ENCODE measurements around the gene CUX1. TPM values are rescaled to one million over a fixed set of nuclear protein-coding genes. Genes with fewer than 3 reads are reported as not detected.
"Not testable (repeated sequence)": the region's sequence is repeated elsewhere in the genome, so short reads cannot be mapped to it uniquely, and the experiment has no call there.

CUX1 gene
- total RNA-seq, 1 donor from 2014 or later: 118 TPM

DNA sequence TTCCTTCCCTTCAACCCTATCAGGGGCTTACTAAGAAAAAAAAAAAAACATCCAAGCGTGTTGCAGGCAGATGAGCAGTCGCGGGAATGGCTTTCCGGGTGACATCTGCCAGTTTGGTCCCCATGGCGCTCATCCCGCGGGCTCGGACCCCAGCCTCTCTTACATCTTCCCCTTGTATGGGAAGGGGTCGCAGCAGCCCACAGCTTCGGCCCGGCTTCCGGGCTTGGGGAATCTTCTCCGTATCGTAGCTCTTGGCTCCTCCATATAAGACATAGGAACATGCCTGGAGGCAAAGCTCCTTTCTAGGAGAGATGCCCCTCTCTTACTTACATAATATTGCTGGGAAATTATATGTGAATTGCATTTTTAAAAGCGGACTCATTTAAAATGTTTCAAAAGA, 99.5 kb downstream of the CUX1 start:
- Mint-ChIP-seq H3K4me3 (ENCODE audit: unreplicated experiment) (no peak overlapping the region), H3K4me1 (ENCODE audit: low read depth) (peaks cover 17% of the 10 kb centered on the region), H3K9me3 (ENCODE audit: low read depth) (no peaks in the 10 kb centered on the region), H3K36me3 (ENCODE audit: low read depth) (peaks cover 11% of the 10 kb centered on the region), H3K27ac (ENCODE audit: unreplicated experiment) (no peak overlapping the region), H3K27me3 (ENCODE audit: low read depth) (no peaks in the 10 kb centered on the region)
- TF ChIP-seq, protein P1, sequence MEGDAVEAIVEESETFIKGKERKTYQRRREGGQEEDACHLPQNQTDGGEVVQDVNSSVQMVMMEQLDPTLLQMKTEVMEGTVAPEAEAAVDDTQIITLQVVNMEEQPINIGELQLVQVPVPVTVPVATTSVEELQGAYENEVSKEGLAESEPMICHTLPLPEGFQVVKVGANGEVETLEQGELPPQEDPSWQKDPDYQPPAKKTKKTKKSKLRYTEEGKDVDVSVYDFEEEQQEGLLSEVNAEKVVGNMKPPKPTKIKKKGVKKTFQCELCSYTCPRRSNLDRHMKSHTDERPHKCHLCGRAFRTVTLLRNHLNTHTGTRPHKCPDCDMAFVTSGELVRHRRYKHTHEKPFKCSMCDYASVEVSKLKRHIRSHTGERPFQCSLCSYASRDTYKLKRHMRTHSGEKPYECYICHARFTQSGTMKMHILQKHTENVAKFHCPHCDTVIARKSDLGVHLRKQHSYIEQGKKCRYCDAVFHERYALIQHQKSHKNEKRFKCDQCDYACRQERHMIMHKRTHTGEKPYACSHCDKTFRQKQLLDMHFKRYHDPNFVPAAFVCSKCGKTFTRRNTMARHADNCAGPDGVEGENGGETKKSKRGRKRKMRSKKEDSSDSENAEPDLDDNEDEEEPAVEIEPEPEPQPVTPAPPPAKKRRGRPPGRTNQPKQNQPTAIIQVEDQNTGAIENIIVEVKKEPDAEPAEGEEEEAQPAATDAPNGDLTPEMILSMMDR (IDR thresholded peaks at IDR 0.05): no peak
- DNase-seq (ENCODE audit: low spot score): peak; percentile 81

DNA sequence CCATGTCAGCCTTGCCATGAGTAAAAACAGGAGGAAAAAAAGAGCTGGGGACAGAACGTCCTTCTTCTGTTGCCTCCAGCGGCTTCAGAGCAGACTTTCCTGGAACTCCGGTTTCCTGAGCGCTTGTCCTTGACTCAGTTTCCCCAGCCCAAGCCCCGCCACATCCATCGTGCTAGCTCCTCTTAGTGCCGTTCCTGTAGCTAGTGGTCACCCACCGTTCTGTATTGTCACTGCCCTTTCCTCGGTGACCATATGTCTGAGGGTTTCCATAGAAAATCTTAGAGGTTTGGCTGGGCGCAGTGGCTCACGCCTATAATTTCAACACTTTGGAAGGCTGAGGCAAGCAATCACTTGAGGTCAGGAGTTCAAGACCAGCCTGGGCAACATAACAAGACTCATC, 100.1 kb downstream of the CUX1 start:
- Mint-ChIP-seq H3K4me1 (ENCODE audit: low read depth) (peaks cover 18% of the 10 kb centered on the region), H3K27me3 (ENCODE audit: low read depth) (no peaks in the 10 kb centered on the region), H3K4me3 (ENCODE audit: unreplicated experiment) (no peak overlapping the region), H3K27ac (ENCODE audit: unreplicated experiment) (no peak overlapping the region), H3K9me3 (ENCODE audit: low read depth) (no peaks in the 10 kb centered on the region), H3K36me3 (ENCODE audit: low read depth) (peaks cover 12% of the 10 kb centered on the region)
- peak; percentile 25 for DNase-seq (ENCODE audit: low spot score)
- TF ChIP-seq, protein P1 (IDR thresholded peaks at IDR 0.05): no peak

DNA sequence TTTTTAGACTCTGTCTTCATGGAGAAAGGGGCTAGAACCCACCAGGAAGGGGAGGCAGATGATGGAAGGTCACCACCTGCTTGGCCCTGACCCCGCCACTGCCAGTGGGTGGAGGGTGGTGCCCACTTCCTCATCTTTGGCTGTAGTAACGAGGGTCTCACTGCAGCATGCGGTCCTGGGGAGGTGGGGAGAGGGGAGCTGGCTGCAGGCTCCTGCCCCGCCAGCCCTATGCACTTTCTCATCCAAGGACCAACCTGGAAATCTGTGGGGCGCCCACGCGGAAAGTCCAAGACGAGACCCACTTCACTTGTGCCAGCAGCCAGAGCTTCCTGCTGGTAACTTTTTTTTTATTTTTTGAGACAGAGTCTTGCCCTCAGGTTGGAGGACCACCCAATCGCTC, 101.0 kb downstream of the CUX1 start:
- DNase-seq (ENCODE audit: low spot score): peak; percentile 68
- Mint-ChIP-seq H3K27ac (ENCODE audit: unreplicated experiment) (no peak overlapping the region), H3K27me3 (ENCODE audit: low read depth) (no peaks in the 10 kb centered on the region), H3K4me3 (ENCODE audit: unreplicated experiment) (no peak overlapping the region), H3K9me3 (ENCODE audit: low read depth) (no peaks in the 10 kb centered on the region), H3K4me1 (ENCODE audit: low read depth) (peaks cover 22% of the 10 kb centered on the region), H3K36me3 (ENCODE audit: low read depth) (peaks cover 12% of the 10 kb centered on the region)
- TF ChIP-seq, protein P1 (IDR thresholded peaks at IDR 0.05): no peak

DNA sequence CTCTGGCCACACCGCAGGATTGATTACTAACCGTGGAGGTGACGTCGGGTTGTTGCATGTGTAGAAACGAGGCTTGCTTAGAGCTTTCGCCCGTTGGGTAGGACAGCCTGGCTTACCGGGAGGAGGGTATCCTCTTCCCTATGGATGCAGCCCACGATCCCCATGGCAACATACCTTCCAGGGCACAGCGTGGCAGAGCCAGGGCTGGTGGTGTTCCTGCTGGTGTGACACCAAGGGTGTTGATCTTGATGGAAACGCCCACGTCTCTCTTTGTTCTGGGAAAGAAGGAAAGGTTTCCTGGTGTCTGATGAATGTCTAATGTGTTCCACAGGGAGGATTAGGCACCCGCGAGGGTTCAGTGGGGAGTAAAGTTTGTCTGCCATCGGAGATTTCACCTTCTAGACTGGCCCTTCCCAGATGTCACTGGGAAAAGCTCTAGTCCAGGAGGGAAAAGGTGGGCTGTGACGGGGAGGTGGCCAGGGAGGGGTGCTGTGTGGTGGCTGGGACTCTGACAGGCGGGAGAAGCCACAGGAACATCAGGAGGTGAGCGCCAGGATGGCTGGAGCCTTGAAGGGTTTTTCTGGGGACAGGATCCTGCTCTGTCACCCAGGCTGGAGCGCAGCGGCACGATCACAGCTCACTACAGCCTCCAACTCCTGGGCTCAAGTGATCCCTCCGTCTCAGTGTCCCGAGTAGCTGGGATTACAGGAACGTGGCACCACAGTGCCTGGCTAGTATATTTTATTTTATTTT, 102.1 kb downstream of the CUX1 start:
- H3K36me3 Mint-ChIP-seq (ENCODE audit: low read depth): peaks cover 12% of the 10 kb centered on the region
- H3K27ac Mint-ChIP-seq (ENCODE audit: unreplicated experiment): no peak overlapping the region
- no peak overlapping the region for H3K4me3 Mint-ChIP-seq (ENCODE audit: unreplicated experiment)
- H3K27me3 Mint-ChIP-seq (ENCODE audit: low read depth): no peaks in the 10 kb centered on the region
- TF ChIP-seq, protein P1 (IDR thresholded peaks at IDR 0.05): no peak
- DNase-seq (ENCODE audit: low spot score): peak; percentile 56
- H3K9me3 Mint-ChIP-seq (ENCODE audit: low read depth): no peaks in the 10 kb centered on the region
- peaks cover 26% of the 10 kb centered on the region for H3K4me1 Mint-ChIP-seq (ENCODE audit: low read depth)

DNA sequence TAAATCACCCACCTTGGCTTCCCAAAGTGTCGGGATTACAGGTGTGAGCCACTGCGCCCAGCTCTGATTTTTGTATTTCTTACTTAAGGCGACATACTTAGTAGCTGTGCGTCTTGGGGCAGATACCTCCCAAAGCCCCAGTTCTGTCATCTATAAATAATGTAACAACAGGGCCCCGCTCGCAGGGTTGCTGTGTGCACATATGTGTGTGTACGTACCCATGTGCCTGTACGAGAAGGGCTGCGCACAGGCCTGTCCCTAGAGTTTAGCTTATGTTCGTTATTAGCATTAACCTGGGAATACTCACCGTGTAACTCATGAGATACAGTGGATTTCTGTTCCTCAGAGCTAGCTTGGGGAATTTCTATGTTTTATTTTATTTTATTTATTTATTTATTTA, 103.6 kb downstream of the CUX1 start:
- H3K4me1 Mint-ChIP-seq (ENCODE audit: low read depth): peaks cover 34% of the 10 kb centered on the region
- H3K9me3 Mint-ChIP-seq (ENCODE audit: low read depth): no peaks in the 10 kb centered on the region
- H3K4me3 Mint-ChIP-seq (ENCODE audit: unreplicated experiment): no peak overlapping the region
- peaks cover 12% of the 10 kb centered on the region for H3K36me3 Mint-ChIP-seq (ENCODE audit: low read depth)
- TF ChIP-seq, protein P1 (IDR thresholded peaks at IDR 0.05): no peak
- H3K27me3 Mint-ChIP-seq (ENCODE audit: low read depth): no peaks in the 10 kb centered on the region
- no peak for DNase-seq (ENCODE audit: low spot score)
- no peak overlapping the region for H3K27ac Mint-ChIP-seq (ENCODE audit: unreplicated experiment)

DNA sequence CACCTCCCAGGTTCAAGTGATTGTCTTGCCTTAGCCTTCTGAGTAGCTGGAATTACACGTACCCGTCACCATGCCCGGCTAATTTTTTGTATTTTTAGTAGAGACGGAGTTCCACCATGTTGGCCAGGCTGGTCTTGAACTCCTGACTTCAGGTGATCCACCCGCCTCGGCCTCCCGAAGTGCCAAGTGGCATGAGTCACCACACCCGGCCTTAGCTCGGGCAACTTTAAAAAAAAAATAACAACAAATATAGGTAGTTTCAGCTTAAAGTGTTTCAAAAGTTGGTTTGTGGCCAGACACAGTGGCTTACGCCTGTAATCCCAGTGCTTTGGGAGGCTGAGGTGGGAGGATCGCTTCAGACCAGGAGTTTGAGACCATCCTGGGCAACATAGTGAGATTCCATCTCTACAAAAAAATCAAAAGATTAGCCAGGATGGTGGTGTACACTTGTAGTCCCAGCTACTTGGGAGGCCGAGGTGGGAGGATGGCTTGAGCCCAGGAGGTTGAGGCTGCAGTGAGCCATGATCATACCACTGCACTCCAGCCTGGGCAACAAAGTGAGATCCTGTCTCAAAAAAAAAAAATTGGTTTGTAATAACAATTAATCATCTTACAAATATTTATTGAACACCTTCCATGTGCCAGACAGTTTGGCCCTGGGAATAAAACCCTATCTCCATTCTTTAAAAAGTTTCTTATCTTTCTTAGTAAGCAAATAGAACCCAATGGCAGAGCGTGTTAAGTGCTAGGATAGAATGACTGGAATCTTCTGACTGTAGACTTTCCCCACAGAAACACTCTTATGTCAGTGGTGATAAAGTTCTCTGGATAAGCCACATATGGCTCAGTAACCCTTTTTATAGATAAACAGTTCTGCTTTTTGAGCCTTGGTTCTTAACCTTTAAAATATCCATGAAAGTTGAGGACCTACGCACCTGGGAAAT, 104.4 kb downstream of the CUX1 start:
- H3K9me3 Mint-ChIP-seq (ENCODE audit: low read depth); H3K27me3 Mint-ChIP-seq (ENCODE audit: low read depth); DNase-seq (ENCODE audit: low spot score); H3K4me3 Mint-ChIP-seq (ENCODE audit: unreplicated experiment): not testable (repeated sequence)
- Mint-ChIP-seq H3K27ac (ENCODE audit: unreplicated experiment) (peak overlapping the region; percentile 99), H3K36me3 (ENCODE audit: low read depth) (peaks cover 12% of the 10 kb centered on the region), H3K4me1 (ENCODE audit: low read depth) (peaks cover 34% of the 10 kb centered on the region)
